ENCODE data around the gene FNIP2. TPM values are rescaled to one million over a fixed set of nuclear protein-coding genes. Genes with fewer than 3 reads are reported as not detected.
"Not testable (repeated sequence)": the region's sequence is repeated elsewhere in the genome, so short reads cannot be mapped to it uniquely, and the experiment has no call there.

The FNIP2 gene
- polyA plus RNA-seq, 6 donors from 2014 or later, result not detected

- H3K27me3 Mint-ChIP-seq, result peaks cover 4 to 23% (median 17%) of the 10 kb centered on the region in 3 donors
- DNase-seq (no peak), ATAC-seq (ENCODE audit: low read depth in 2 of 2) (no peak)
- H3K27ac Mint-ChIP-seq, result peak overlapping the region in 1 of 6 donors; percentile 47
- H3K9me3 Mint-ChIP-seq, result peaks cover 0 to 21% (median 8%) of the 10 kb centered on the region in 7 donors
- no peaks in the 10 kb centered on the region for H3K36me3 Mint-ChIP-seq
- H3K4me1 Mint-ChIP-seq, result no peaks in the 10 kb centered on the region
- H3K4me3 Mint-ChIP-seq, result no peak overlapping the region
Observed at GRCh38 chr4:158915683-158916241, 146.9 kb downstream of the FNIP2 start.

DNA sequence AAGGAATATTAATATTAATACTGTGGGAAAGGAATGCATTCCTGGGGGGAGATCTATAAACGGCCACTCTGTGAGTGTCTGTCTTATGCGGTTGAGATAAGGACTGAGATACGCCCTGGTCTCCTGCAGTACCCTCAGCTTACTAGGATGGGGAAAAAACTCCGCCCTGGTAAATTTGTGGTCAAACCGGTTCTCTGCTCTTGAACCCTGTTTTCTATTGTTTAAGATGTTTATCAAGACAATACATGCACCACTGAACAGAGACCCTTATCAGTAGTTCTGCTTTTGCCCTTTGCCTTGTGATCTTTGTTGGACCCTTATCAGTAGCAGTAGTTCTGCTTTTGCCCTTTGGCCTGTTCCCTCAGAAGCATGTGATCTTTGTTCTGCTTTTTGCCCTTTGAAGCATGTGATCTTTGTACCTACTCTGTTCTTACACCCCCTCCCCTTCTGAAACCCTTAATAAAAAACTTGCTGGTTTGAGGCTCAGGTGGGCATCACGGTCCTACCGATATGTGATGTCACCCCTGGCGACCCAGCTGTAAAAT lies 151.7 kb downstream of the FNIP2 start:
- not testable (repeated sequence) for H3K27ac Mint-ChIP-seq; ATAC-seq (ENCODE audit: low read depth in 2 of 2); H3K36me3 Mint-ChIP-seq; H3K4me1 Mint-ChIP-seq; DNase-seq; H3K27me3 Mint-ChIP-seq
- H3K9me3 Mint-ChIP-seq, result peaks cover 3 to 44% (median 22%) of the 10 kb centered on the region in 7 donors
- peak overlapping the region in 1 of 8 donors; percentile 63 for H3K4me3 Mint-ChIP-seq

GRCh38 chr4:158927774-158928173 lies 158.9 kb downstream of the FNIP2 start:
- not testable (repeated sequence) for H3K9me3 Mint-ChIP-seq; ATAC-seq (ENCODE audit: low read depth in 2 of 2); H3K27ac Mint-ChIP-seq; H3K27me3 Mint-ChIP-seq; H3K4me3 Mint-ChIP-seq; DNase-seq; H3K36me3 Mint-ChIP-seq; H3K4me1 Mint-ChIP-seq

GRCh38 chr4:158929939-158930638 lies 161.3 kb downstream of the FNIP2 start:
- no peak for DNase-seq
- H3K36me3 Mint-ChIP-seq, result peaks cover 0 to 7% of the 10 kb centered on the region in 2 donors
- no peak for ATAC-seq (ENCODE audit: low read depth in 2 of 2)
- peaks cover 4 to 6% (median 6%) of the 10 kb centered on the region in 3 donors for H3K4me1 Mint-ChIP-seq
- H3K4me3 Mint-ChIP-seq, result peak overlapping the region in 4 of 8 donors; percentile 30 to 73 (median 42)
- no peaks in the 10 kb centered on the region for H3K27me3 Mint-ChIP-seq
- peak overlapping the region in 2 of 6 donors; percentile 73 to 76 for H3K27ac Mint-ChIP-seq
- H3K9me3 Mint-ChIP-seq, result peaks cover 0 to 6% (median 0%) of the 10 kb centered on the region in 7 donors

- Mint-ChIP-seq H3K27me3 (no peaks in the 10 kb centered on the region), H3K27ac (peak overlapping the region in 1 of 6 donors; percentile 15), H3K4me1 (peaks cover 4 to 6% (median 6%) of the 10 kb centered on the region in 3 donors), H3K36me3 (peaks cover 0 to 7% of the 10 kb centered on the region in 2 donors), H3K9me3 (peaks cover 0 to 6% (median 0%) of the 10 kb centered on the region in 7 donors), H3K4me3 (no peak overlapping the region)
- ATAC-seq (ENCODE audit: low read depth in 2 of 2) (no peak), DNase-seq (no peak)
Observed at GRCh38 chr4:158930639-158930972, 161.8 kb downstream of the FNIP2 start.

- H3K27ac Mint-ChIP-seq, result no peak overlapping the region
- peaks cover 0 to 7% of the 10 kb centered on the region in 2 donors for H3K36me3 Mint-ChIP-seq
- peaks cover 0 to 10% (median 0%) of the 10 kb centered on the region in 3 donors for H3K27me3 Mint-ChIP-seq
- H3K9me3 Mint-ChIP-seq, result peaks cover 0 to 6% (median 0%) of the 10 kb centered on the region in 7 donors
- DNase-seq (no peak), ATAC-seq (ENCODE audit: low read depth in 2 of 2) (no peak)
- peaks cover 4 to 6% (median 6%) of the 10 kb centered on the region in 3 donors for H3K4me1 Mint-ChIP-seq
- no peak overlapping the region for H3K4me3 Mint-ChIP-seq
Observed at GRCh38 chr4:158933236-158933635, 164.4 kb downstream of the FNIP2 start.

DNA sequence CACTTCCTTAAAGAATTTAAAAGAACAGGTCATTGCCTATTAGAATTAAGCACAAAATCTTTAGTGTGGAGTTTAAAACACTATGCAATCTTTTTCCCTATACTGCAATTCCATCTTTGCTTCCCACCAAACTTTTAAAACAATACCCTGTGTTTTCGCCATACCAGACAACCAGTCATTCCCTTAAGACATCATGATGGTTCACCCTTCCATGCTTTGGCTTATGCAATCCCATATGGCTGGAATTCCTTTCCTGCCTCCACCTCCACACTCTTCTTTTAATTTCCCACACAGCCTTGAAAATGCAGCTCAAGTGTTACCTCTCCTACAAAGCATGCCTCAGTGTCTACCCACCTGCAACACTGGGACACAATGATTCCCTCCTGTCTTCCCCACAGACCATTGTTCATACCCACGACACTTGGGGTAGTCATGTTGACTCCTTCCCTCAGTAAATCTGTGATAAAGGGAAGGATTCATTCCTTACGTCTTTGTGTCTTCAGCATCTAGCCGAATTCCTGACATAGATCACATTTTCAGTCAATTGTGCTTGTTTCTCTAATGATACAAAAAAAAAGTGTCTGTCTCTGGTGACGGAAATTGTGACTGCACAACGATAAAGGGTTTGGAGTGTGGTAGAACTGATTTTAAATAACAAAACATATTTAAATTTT lies 166.3 kb downstream of the FNIP2 start:
- no peak for ATAC-seq (ENCODE audit: low read depth in 2 of 2)
- DNase-seq, result no peak
- H3K4me1 Mint-ChIP-seq, result peaks cover 1 to 4% (median 2%) of the 10 kb centered on the region in 3 donors

DNA sequence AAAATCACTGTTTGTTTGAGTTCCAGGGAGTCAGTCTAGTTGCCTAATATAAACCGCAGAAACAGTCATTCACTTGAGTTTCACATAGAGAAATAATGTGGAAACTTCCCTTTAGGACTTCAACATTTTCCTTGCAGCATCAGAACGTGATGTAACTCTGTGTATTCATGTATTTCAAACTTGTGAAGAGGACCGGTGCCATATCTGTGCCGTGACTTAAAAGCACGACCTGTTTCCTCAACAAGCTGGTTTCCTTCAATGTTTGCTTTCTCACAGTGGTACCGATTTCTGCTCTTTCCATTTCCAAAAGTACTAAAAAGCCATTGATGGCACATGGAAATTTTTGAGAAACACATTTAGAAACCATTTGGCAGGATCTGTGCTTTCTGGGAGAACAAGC lies 167.4 kb downstream of the FNIP2 start:
- H3K4me1 Mint-ChIP-seq, result no peaks in the 10 kb centered on the region
- peaks cover 0 to 10% (median 0%) of the 10 kb centered on the region in 3 donors for H3K27me3 Mint-ChIP-seq
- H3K27ac Mint-ChIP-seq, result no peak overlapping the region
- no peak for ATAC-seq (ENCODE audit: low read depth in 2 of 2)
- H3K36me3 Mint-ChIP-seq, result no peaks in the 10 kb centered on the region
- no peak for DNase-seq
- no peaks in the 10 kb centered on the region for H3K9me3 Mint-ChIP-seq
- no peak overlapping the region for H3K4me3 Mint-ChIP-seq

More for the DNA sequence above, 166.3 kb downstream of the FNIP2 start:
- Mint-ChIP-seq H3K9me3 (peaks cover 0 to 1% (median 0%) of the 10 kb centered on the region in 7 donors), H3K36me3 (no peaks in the 10 kb centered on the region), H3K4me3 (no peak overlapping the region), H3K27me3 (peaks cover 0 to 10% (median 0%) of the 10 kb centered on the region in 3 donors), H3K27ac (no peak overlapping the region)

GRCh38 chr4:158938220-158939044 lies 169.6 kb downstream of the FNIP2 start:
- peak overlapping the region in 1 of 6 donors; percentile 34 for H3K27ac Mint-ChIP-seq
- ATAC-seq (ENCODE audit: low read depth in 2 of 2) (no peak), DNase-seq (no peak)
- H3K4me1 Mint-ChIP-seq, result no peaks in the 10 kb centered on the region
- no peaks in the 10 kb centered on the region for H3K36me3 Mint-ChIP-seq
- no peaks in the 10 kb centered on the region for H3K9me3 Mint-ChIP-seq
- H3K4me3 Mint-ChIP-seq, result no peak overlapping the region
- peaks cover 0 to 10% (median 0%) of the 10 kb centered on the region in 3 donors for H3K27me3 Mint-ChIP-seq

DNA sequence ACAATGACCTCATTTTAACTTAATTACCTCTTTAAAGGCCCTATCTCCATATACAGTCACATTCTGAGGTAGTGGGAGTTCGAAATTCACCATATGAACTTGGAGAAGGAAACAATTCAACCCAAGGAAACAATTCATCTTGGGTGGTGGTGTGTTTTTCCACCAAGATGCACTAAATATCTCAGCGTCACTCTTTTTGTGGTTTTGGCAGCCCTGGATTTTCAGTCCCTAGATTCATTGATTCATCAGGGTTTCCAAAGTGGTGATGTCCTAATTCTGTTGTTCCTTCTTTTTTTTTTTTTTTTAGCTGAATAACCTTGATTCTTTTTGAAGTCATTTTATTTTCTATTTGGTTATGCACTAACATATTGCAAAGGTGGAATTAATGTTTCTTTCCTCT lies 171.4 kb downstream of the FNIP2 start:
- ATAC-seq (ENCODE audit: low read depth in 2 of 2) (no peak), DNase-seq (no peak)
- Mint-ChIP-seq H3K36me3 (no peaks in the 10 kb centered on the region), H3K27ac (no peak overlapping the region), H3K9me3 (no peaks in the 10 kb centered on the region), H3K27me3 (peaks cover 0 to 20% (median 12%) of the 10 kb centered on the region in 3 donors), H3K4me1 (no peaks in the 10 kb centered on the region), H3K4me3 (no peak overlapping the region)

DNA sequence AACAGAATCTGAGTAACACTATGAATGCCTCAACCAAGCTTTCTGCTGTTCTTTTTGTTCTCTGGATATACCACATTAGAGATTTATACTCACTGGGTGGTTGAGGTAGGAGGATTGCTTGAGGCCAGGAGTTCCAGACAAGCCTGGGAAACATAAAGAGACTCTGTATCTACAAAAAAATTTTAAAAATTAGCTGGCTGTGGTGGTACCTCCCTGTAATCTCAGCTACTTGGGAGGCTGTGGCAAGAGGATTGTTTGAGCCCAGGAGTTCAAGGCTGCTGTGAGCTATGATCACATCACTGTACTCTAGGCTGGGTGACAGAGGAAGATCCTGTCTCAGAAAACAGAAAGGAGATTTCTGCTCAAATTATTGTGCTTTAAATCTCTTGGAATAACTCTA lies 172.5 kb downstream of the FNIP2 start:
- Mint-ChIP-seq H3K27ac (no peak overlapping the region), H3K4me3 (no peak overlapping the region), H3K4me1 (no peaks in the 10 kb centered on the region), H3K36me3 (no peaks in the 10 kb centered on the region), H3K27me3 (peaks cover 1 to 27% (median 14%) of the 10 kb centered on the region in 3 donors), H3K9me3 (no peaks in the 10 kb centered on the region)
- no peak for ATAC-seq (ENCODE audit: low read depth in 2 of 2)
- no peak for DNase-seq

DNA sequence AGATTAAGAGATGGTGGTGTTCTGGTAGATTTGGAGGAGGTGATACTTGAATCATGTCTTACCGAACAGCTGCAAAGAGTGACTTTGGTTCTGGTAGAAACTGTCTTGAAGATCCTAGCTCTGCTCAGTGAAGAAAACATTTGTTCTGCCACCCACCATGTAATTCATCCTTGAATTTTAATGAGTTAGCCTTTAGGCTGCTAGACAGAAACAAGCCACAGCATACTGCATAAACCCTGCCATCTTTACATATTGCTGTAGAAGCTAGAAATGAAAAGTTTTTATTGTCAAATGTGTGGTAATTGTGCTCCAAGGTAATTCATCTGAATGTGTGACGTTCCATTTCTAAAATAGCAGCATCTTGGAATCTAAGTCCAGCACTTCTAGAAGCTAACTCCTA lies 173.1 kb downstream of the FNIP2 start:
- ATAC-seq (ENCODE audit: low read depth in 2 of 2) (no peak), DNase-seq (no peak)
- Mint-ChIP-seq H3K9me3 (no peaks in the 10 kb centered on the region), H3K4me3 (no peak overlapping the region), H3K4me1 (no peaks in the 10 kb centered on the region), H3K27ac (no peak overlapping the region), H3K27me3 (peaks cover 5 to 29% (median 14%) of the 10 kb centered on the region in 3 donors), H3K36me3 (no peaks in the 10 kb centered on the region)

Measured in naive B cell (primary cell).